ENCODE measurements around the gene ILRUN.
A peak's percentile ranks its signal among the peaks of the same experiment; 100 is the strongest.
"Not testable (repeated sequence)": the region's sequence is repeated elsewhere in the genome, so short reads cannot be mapped to it uniquely, and the experiment has no call there.

Gene ILRUN

GRCh38 chr6:34696739-34697543, at the start of gene ILRUN:
Gene ILRUN (minus strand): TSS chr6:34696767. CDS start chr6:34696603, 164 bp downstream.
- peak; percentile 96 for DNase-seq (ENCODE audit: low spot score)

DNA sequence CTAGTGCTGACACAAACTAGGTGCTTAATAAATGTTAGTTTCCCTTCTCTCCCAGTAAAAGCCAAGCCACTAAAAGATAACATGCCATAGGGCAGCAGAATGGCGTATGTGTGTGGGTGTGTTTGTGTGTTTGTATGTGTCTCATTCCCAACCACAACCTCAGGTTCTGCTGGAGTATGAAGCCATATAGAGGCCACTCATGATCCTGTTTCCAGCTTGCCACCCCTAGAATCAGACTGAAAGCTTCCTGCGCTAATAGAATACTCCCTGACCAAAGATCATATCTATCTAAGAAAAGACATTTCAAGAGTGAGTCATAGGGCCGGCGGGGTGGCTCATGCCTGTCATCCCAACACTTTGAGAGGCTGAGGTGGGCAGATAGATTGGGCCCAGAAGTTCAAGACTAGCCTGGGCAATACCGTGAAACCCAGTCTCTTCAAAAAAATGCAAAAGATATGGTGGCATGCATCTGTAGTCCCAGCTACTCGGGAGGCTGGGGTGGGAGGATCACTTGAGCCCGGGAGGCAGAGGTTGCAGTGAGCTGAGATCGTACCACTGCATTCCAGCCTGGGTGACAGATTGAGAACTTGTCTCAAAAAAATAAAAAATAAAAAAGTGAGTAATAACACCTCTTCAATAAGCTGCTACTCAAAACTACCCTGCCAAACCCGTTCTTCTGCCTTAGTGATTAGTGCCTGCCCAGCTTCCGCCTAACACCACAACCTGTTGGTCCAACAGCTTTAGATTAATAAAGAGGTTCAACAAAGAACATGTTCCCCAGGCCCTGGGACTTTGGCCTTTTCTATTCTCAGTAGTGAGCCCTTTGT, 48.9 kb upstream of the ILRUN start:
- no peak for DNase-seq (ENCODE audit: low spot score)

- DNase-seq (ENCODE audit: low spot score) = not testable (repeated sequence)
Measured at GRCh38 chr6:34744294-34744647, 47.7 kb upstream of the ILRUN start.

DNA sequence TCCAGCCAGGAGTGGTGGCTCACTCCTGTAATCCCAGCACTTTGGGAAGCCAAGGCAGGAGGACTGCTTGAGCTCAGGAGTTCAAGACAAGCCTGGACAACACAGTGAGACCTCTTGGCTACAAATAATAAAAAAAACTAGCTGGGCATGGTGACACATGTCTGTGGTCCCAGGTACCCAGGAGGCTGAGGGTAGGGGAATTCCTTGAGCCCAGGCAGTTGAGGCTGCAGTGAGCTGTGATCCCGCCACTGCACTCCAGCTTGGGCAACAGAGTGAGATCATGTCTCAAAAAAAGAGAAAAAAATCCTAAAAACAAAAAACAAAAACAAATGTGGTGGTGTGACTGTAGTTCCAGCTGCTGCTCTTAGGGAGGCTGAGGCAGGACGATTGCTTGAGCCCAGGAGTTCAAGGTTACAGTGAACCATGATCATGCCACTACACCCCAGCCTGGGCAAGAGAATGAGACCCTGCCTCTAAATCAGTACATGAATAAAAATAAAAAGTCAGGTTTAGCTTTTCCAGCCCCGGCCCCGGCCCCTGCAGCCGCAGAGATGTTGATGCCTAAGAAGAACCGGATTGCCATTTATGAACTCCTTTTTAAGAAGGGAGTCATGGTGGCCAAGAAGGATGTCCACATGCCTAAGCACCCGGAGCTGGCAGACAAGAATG, 47.2 kb upstream of the ILRUN start:
- DNase-seq (ENCODE audit: low spot score) = no peak

- no peak for DNase-seq (ENCODE audit: low spot score)
Measured at GRCh38 chr6:34742094-34742493, 45.5 kb upstream of the ILRUN start.

DNA sequence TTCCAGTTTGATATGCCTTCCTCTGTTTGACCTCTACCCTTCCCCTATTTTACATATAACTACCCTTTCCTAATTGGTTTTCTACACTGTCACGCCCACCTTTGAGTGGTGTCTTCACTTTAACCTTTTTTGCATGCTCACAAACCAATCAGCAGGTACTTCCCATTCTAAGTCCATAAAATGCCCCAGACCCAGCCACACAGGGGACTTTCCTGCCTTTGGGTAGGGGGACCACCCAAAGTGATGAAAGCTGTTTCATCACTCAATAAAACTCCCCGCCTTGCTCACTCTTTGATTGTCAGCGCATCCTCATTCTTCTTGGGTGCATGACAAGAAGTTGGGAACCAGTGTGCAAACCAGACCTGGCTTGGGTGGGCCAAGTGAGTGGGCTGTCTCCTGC, 40.3 kb upstream of the ILRUN start:
- DNase-seq (ENCODE audit: low spot score) = no peak

GRCh38 chr6:34731393-34732060, 35.0 kb upstream of the ILRUN start:
- no peak for DNase-seq (ENCODE audit: low spot score)

DNA sequence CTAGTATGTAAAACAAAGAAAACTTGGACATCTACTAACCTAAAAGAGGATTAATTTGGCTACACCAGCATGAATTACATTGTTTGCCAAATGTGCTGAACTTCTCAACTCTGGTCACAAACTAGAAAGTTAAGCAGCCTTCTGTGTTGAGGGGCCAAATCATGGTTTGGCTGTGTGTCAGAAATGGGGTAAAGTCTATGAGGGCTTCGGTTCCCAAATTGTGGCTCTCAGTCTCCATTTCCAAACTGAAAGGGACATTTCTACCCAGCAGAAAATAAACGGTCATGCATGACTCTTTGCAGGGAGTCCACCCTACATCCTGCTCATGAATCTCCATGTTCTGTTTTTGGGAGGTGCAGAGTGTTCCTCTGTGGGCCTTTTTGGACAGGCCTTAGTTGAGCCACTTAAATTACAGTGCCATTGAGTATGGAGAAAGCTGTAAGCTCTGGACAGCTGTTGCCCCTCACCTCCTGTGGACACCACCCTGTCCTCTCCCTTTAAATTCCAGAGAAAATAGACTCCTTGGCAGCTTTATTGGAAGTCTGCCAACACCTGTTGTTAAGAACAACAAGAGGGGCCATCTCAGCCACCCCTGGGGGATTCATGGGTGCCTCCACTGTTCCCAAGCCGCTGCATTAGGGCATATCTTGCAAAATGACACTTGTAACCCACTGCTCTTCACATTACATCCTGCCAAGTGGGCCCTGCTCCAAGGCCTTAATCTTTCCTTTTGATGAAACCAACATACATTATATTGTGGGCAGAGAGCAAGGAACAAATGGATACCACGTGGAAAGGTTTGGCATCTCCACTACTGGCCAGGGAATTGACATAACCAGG, 33.3 kb upstream of the ILRUN start:
- DNase-seq (ENCODE audit: low spot score) = no peak

DNA sequence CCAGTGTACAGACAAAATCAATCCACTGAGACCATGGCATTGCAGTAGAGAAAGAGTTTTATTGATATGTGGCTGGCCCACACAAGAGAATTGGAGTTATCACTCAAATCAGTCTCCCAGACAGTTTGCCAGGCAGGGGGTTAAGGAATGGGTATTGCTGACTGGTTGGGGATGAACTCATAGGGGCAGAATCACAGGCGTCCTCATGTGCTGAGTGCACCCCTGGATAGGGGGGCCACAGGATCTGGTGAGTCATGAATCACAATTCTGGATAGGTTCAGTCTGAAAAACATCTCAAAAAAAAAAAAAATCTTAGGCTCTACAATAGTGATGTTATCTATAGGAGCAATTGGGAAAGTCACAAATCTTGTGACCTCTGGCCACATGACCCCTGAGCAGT, 29.5 kb upstream of the ILRUN start:
- no peak for DNase-seq (ENCODE audit: low spot score)

DNA sequence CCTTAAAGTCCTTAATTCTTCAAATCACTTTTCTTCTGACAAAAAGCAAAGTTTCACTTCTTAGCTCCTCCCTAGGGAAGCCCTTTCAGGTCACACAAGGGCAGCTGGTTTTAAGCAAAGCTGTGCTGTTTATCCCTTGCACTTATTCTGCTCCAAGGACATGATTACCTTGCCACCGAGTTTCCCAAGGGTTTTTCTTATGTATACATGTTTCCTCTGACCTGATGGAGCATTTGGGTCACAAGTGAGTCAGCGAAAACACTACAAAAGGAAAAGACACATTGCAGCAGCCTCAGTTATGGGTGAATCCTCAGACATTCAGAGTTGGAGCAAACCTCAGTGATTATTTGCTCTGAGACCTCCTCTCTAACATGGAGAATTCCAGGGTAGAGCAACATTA, 26.6 kb upstream of the ILRUN start:
- DNase-seq (ENCODE audit: low spot score) = no peak

GRCh38 chr6:34722451-34722850, 25.9 kb upstream of the ILRUN start:
- DNase-seq (ENCODE audit: low spot score) = no peak

DNA sequence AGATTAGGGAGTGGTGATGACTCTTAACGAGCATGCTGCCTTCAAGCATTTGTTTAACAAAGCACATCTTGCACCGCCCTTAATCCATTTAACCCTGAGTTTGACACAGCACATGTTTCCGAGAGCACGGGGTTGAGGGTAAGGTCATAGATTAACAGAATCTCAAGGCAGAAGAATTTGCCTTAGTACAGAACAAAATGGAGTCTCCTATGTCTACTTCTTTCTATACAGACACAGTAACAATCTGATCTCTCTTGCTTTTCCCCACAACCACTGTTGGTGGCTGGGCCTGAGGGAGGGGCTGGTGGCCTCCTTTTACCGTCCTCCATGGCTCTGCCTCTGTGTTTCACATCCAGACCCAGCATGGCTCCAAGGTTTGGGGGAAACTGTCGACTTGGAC, 23.6 kb upstream of the ILRUN start:
- DNase-seq (ENCODE audit: low spot score) = not testable (repeated sequence)

DNA sequence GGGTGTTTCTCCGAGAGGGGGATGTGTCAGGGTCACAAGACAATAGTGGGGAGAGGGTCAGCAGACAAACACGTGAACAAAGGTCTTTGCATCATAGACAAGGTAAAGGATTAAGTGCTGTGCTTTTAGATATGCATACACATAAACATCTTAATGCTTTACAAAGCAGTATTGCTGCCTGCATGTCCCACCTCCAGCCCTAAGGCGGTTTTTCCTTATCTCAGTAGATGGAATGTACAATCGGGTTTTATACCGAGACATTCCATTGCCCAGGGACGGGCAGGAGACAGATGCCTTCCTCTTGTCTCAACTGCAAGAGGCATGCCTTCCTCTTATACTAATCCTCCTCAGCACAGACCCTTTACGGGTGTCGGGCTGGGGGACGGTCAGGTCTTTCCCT, 23.1 kb upstream of the ILRUN start:
- DNase-seq (ENCODE audit: low spot score) = not testable (repeated sequence)

DNA sequence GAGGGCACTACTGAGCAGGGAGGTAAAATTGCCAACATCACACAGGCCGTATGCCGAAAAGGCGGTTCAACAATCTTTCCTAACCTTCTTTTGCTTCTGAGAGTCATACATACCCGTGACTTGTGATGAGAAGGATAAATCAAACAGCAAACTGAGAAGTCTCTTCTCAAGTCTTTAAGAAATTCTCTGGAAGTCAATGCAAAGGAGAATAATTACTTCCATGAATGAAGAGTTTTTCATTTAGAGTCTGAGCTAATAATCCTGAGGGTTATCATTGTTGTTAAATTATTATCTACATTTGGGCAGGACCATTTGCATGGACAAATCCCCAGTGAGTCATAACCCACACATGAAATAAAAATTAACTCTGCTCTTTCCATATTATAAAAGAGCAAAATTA, 22.4 kb upstream of the ILRUN start:
- DNase-seq (ENCODE audit: low spot score) = no peak

DNA sequence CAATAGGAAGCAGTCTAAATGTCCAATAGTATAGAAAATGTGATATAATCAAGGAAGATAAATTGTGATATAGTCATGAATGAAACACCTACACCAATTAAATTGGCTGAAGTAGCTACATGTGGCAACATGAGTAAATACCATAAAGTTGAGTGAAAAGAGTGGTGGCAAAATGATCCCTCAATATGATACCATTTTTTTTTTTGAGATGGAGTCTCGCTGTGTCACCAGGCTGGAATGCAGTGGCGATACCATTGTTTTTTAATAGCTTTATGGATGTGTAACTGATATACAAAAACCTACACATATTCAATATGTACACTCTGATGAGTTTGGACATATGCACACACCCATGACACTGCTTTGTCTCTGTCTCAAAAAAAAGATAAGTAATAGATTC, 20.9 kb upstream of the ILRUN start:
- DNase-seq (ENCODE audit: low spot score) = no peak

- DNase-seq (ENCODE audit: low spot score) = no peak
Measured at GRCh38 chr6:34714663-34715062, 18.1 kb upstream of the ILRUN start.

DNA sequence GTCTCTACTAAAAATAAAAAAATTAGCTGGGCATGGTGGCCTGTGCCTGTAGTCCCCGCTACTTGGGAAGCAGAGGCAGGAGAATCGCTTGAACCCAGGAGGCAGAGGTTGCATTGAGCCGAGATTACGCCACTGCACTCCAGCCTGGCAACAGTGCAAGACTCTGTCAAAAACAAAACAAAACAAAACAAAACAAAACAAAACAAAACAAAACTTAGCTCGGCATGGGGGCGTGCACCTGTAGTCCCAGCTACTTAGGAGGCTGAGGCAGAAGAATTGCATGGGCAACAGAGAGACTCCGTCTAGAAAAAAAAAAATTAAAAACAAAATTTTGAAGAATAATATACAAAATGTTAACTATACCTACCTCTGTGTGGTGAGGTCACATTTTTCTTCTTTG, 16.3 kb upstream of the ILRUN start:
- DNase-seq (ENCODE audit: low spot score) = not testable (repeated sequence)

- peak; percentile 37 for DNase-seq (ENCODE audit: low spot score)
Measured at GRCh38 chr6:34709386-34709785, 12.8 kb upstream of the ILRUN start.

DNA sequence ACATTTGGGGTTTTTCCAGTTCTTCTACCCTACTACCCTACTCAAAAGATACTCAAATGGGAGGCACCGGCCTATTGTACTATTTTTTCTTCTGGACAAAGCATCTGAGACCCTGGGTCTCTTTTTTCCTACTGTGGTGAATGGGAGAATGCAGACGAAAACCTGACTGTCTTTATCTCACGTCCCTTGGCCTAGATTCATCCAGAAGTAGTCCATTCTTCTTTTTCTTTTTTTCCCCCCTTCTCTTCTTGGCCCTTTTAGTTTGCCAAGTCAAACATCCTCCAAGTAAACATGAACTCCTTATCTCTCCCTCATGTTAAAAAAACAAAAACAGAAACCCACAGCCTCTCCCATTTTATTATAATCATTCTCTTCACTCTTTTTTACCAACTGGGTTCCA, 8.7 kb upstream of the ILRUN start:
- no peak for DNase-seq (ENCODE audit: low spot score)

DNA sequence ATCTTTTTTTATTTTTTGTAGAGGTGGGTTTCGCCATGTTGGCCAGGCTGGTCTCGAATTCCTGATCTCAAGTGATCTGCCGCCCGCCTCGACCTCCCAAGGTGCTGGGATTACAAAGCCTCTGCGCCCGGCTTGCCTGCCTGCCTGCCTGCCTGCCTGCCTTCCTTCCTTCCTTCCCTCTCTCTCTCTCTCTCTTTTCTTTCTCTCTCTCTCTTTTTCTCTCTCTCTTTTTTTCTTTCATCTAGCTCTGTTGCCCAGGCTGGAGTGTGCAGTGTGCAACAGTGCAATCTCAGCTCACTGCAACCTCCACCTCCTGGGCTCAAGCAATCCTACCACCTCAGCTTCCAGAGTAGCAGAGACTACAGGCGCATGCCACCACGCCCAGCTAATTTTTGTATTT, 4.6 kb upstream of the ILRUN start:
- no peak for DNase-seq (ENCODE audit: low spot score)

DNA sequence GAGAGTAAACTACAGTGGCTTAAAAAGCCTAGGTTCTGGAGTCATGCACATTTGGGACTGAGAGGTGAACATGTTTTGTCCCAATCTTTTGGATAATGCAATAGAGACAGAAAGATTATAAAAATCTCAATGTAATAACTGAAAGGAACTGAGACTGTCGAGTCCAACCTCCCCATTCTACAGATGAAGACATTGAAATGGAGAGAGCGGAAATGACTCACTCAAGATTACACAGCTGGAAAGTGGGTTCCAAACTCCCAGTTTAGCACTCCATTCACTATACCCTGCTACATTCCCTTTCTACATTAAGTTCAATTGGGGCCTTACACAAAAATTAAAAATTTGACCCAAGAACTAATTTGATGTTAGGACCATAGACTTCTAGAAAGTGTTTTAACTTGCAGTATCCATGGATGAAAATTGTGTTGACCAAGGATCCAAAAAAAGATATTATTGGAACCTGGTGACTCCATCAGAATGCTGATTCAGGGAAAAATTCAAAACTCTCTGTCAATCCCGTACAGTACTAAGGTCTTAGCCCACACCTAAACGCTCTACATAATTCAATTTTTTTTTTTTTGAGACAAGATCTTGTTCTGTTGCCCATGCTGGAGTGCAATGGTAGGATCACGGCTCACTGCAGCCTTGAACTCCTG, 1.5 kb upstream of the ILRUN start:
- DNase-seq (ENCODE audit: low spot score) = no peak
